Activated naive CD8-positive, alpha-beta T cell treated with anti-CD3 and anti-CD28 coated beads, Interleukin-2, amount 10 ng/mL, durations not matched to agents 7 days and 5 days (primary cell): Measurements from ENCODE around the gene CHRM4. TPM values are rescaled to one million over a fixed set of nuclear protein-coding genes. Genes with fewer than 3 reads are reported as not detected.

ENCODE experiments used
- ATAC-seq: fragments of 150-1000 bp; cut with Tn5 transposase; one replicate; pipeline ENCODE4 v1.10.0; 2021; ENCODE audit warnings: low read depth, moderate library complexity
- POLR2A ChIA-PET: fragments of 350-600 bp; sonication (Branson Sonifier 250); formaldehyde crosslinking; loops from one replicate; lab custom pipeline; 2021; ENCODE audit warnings: antibody characterized with exemption; lab: Charles Lee
- DNase-seq: peaks from one replicate; pipeline ENCODE4 v3.0.0; 2021
- H3K27ac Mint-ChIP-seq: one replicate; pipeline ENCODE4 v1.8.0; 2022; ENCODE audit warnings: mild to moderate bottlenecking, mixed read lengths
- H3K27me3 Mint-ChIP-seq: one replicate; pipeline ENCODE4 v1.8.0; 2022; ENCODE audit warnings: mild to moderate bottlenecking, moderate library complexity, mixed read lengths
- H3K36me3 Mint-ChIP-seq: one replicate; pipeline ENCODE4 v1.8.0; 2021; ENCODE audit warnings: mild to moderate bottlenecking, mixed read lengths
- H3K4me1 Mint-ChIP-seq: one replicate; pipeline ENCODE4 v1.8.0; 2021; ENCODE audit warnings: mixed read lengths
- H3K4me3 Mint-ChIP-seq: one replicate; pipeline ENCODE4 v1.8.0; 2022; ENCODE audit warnings: mild to moderate bottlenecking, moderate library complexity, mixed read lengths
- H3K9me3 Mint-ChIP-seq: one replicate; pipeline ENCODE4 v1.8.0; 2021; ENCODE audit warnings: mixed read lengths
- total RNA-seq, 2 experiments: library from RNA; stranded (reverse); gene quantifications; one replicate each; pipeline ENCODE4 v1.2.3, GENCODE V29; 2021

Gene CHRM4
- total RNA-seq, 2 experiments from 2014 or later = 0.19 to 0.40 TPM

- Mint-ChIP-seq H3K4me1 (peaks cover 22% of the 10 kb centered on the region), H3K9me3 (no peaks in the 10 kb centered on the region)
Observed at GRCh38 chr11:46417711-46418110, 26.1 kb upstream of the CHRM4 start.

DNA sequence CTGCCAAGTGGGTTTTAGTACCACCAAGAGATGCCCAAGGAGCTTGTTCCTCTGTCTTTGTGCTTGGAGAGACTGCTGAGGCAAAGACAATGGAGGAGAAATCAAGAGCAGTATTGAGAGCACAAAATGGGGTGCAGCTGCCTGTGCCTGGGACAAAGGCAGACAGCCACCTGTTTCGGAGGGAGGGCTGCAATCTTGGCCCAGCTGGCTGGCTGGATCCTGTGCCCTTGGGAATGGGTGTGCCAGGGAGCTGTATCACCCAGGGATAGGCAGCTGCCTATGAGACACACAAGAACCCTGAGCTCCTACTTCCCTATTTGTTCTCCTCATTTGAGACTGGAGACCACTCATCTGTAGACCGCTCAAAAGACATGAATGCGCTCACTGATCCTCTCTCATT, 23.3 kb upstream of the CHRM4 start:
- H3K4me3 Mint-ChIP-seq = no peak overlapping the region
- ATAC-seq (no peak), DNase-seq (no peak)
- no peaks in the 10 kb centered on the region for H3K9me3 Mint-ChIP-seq
- no peak overlapping the region for H3K27ac Mint-ChIP-seq
- POLR2A ChIA-PET = interaction anchor here (0.5 kb wide), 1 partner anchor 522 kb away, joined by 3 read pairs; the partner anchor contains the start of gene CSTPP1
- no peaks in the 10 kb centered on the region for H3K27me3 Mint-ChIP-seq
- peaks cover 22% of the 10 kb centered on the region for H3K4me1 Mint-ChIP-seq
- H3K36me3 Mint-ChIP-seq = peaks cover 24% of the 10 kb centered on the region

More at GRCh38 chr11:46417711-46418110, 26.1 kb upstream of the CHRM4 start:
- Mint-ChIP-seq H3K4me3 (no peak overlapping the region), H3K27ac (no peak overlapping the region), H3K27me3 (no peaks in the 10 kb centered on the region), H3K36me3 (peaks cover 27% of the 10 kb centered on the region)
- POLR2A ChIA-PET = no interaction called here
- no peak for ATAC-seq
- DNase-seq = no peak

GRCh38 chr11:46414466-46414796, 22.9 kb upstream of the CHRM4 start:
- POLR2A ChIA-PET = no interaction called here
- no peaks in the 10 kb centered on the region for H3K9me3 Mint-ChIP-seq
- no peak overlapping the region for H3K27ac Mint-ChIP-seq
- peaks cover 24% of the 10 kb centered on the region for H3K36me3 Mint-ChIP-seq
- DNase-seq = no peak
- ATAC-seq = peak; percentile 56
- no peaks in the 10 kb centered on the region for H3K27me3 Mint-ChIP-seq
- peaks cover 22% of the 10 kb centered on the region for H3K4me1 Mint-ChIP-seq
- peak overlapping the region; percentile 7 for H3K4me3 Mint-ChIP-seq

DNA sequence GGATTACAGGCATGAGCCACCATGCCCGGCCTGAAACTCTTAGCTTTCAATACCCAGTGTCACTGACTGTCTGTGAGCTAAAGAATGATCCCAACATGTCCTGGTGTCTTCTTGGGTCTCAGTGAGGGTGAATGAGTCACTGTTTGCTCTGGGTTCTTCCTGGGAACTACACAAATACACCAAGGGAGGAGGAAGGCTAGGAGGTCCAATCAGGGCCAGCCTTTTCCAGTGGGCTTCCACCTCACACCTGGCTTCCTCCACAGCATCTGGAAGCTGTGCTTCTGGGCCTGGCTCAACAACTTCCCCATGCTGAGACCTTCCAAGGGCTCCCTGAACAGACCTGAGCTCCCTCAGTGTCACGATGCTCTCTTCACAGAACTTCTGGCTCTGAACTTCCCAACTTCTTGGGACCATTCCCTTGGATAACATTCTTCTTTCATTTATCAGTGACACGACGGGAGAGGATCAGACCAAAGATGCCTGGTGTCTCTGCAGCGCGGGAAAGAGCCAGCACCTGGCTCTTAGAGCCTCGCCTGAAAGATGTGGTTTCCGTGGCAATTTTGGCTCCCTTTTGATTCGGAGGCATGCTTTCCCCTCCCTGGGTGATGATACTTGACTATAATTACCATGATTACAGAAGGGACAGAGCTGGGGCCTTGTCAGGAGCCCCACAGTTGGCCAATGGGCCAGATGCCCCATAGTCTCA, 22.3 kb upstream of the CHRM4 start:
- no peaks in the 10 kb centered on the region for H3K27me3 Mint-ChIP-seq
- ATAC-seq = peak; percentile 61
- DNase-seq = no peak
- H3K36me3 Mint-ChIP-seq = peaks cover 24% of the 10 kb centered on the region
- no peaks in the 10 kb centered on the region for H3K9me3 Mint-ChIP-seq
- no peak overlapping the region for H3K4me3 Mint-ChIP-seq
- POLR2A ChIA-PET = interaction anchor here (1.1 kb wide), 1 partner anchor 16 kb away, joined by 3 read pairs; no protein-coding TSS in a partner anchor
- H3K4me1 Mint-ChIP-seq = peaks cover 22% of the 10 kb centered on the region
- H3K27ac Mint-ChIP-seq = no peak overlapping the region

DNA sequence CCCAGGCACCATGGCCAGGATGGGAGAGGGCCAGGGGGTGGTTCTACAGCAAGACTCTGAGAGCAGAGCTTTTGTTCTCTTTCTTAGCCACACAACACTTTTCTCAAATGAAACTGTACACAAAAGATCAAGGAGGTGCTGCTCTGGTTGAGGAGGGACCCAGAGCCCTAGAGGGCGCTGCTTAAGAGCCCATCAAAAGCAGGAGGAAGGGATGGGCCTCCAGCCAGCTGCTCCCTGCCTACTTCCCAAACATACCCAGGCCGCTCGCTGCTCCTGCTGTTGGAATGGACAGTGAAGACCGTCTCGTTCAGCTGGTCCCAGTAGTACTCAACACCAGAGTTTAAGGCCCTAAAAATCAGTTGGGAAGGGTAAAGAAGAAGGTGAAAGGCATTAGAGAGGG, 18.4 kb upstream of the CHRM4 start:
- POLR2A ChIA-PET = no interaction called here
- no peak for DNase-seq
- Mint-ChIP-seq H3K9me3 (no peaks in the 10 kb centered on the region), H3K27ac (no peak overlapping the region), H3K27me3 (no peaks in the 10 kb centered on the region), H3K36me3 (peaks cover 12% of the 10 kb centered on the region), H3K4me1 (peaks cover 16% of the 10 kb centered on the region), H3K4me3 (no peak overlapping the region)
- no peak for ATAC-seq

GRCh38 chr11:46408407-46408986, 16.9 kb upstream of the CHRM4 start:
- no peak overlapping the region for H3K27ac Mint-ChIP-seq
- H3K36me3 Mint-ChIP-seq = peaks cover 4% of the 10 kb centered on the region
- no peak for DNase-seq

DNA sequence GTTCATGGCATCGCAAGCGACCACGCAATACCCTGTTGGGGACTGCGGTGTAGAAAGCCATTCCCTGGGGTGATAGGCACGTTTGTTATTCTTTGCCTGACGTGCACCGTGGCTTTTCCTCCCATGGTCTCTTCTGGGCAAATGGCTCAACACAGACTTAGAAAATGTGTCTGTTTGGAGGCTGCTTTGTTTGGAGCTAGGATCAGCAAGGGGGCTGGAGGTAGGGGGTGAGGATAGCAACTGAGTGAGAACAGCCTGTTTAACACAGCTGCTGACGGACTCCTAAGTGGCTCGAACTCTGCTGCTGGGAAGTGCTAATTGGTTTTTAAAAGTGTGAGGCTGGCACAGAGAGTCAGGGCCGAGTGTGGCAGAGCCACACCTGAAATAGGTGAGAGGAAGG, 16.1 kb upstream of the CHRM4 start:
- POLR2A ChIA-PET = no interaction called here
- H3K27ac Mint-ChIP-seq = no peak overlapping the region
- H3K4me3 Mint-ChIP-seq = no peak overlapping the region
- DNase-seq (no peak), ATAC-seq (no peak)
- H3K36me3 Mint-ChIP-seq = peaks cover 6% of the 10 kb centered on the region
- no peaks in the 10 kb centered on the region for H3K27me3 Mint-ChIP-seq
- H3K9me3 Mint-ChIP-seq = no peaks in the 10 kb centered on the region
- no peaks in the 10 kb centered on the region for H3K4me1 Mint-ChIP-seq

More at GRCh38 chr11:46408407-46408986, 16.9 kb upstream of the CHRM4 start:
- Mint-ChIP-seq H3K9me3 (no peaks in the 10 kb centered on the region), H3K4me1 (peaks cover 4% of the 10 kb centered on the region), H3K4me3 (no peak overlapping the region), H3K27me3 (no peaks in the 10 kb centered on the region)
- no peak for ATAC-seq
- POLR2A ChIA-PET = no interaction called here

DNA sequence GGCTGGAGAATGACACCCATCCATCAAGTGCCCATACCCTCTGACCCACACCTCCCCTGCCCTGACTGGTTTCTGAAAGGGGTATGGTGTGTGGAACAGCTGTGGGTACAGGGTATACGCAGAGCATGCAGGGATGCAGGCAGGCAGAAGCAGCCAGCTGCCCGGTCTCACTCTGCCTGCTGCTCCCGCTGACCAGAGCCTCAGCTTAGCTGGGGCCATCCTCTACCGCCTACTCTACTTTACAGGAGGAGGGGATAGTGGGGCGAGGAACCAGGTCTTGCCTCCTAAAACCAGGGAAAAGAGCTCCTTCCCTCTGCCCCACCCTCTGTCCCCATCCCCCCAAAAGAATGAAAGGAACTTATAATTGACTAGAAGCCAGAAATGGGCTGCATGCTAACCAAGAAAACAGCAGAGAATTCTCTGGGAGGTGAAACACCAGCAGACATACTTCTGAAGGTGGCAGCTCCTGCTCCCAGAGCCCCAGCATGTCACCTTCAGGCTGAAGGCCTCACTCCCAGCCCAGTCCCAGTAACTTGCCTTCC, 13.0 kb upstream of the CHRM4 start:
- no peaks in the 10 kb centered on the region for H3K27me3 Mint-ChIP-seq
- no peak overlapping the region for H3K4me3 Mint-ChIP-seq
- ATAC-seq = no peak
- H3K9me3 Mint-ChIP-seq = no peaks in the 10 kb centered on the region
- DNase-seq = no peak
- POLR2A ChIA-PET = no interaction called here
- no peak overlapping the region for H3K27ac Mint-ChIP-seq
- peaks cover 6% of the 10 kb centered on the region for H3K36me3 Mint-ChIP-seq
- H3K4me1 Mint-ChIP-seq = no peaks in the 10 kb centered on the region

DNA sequence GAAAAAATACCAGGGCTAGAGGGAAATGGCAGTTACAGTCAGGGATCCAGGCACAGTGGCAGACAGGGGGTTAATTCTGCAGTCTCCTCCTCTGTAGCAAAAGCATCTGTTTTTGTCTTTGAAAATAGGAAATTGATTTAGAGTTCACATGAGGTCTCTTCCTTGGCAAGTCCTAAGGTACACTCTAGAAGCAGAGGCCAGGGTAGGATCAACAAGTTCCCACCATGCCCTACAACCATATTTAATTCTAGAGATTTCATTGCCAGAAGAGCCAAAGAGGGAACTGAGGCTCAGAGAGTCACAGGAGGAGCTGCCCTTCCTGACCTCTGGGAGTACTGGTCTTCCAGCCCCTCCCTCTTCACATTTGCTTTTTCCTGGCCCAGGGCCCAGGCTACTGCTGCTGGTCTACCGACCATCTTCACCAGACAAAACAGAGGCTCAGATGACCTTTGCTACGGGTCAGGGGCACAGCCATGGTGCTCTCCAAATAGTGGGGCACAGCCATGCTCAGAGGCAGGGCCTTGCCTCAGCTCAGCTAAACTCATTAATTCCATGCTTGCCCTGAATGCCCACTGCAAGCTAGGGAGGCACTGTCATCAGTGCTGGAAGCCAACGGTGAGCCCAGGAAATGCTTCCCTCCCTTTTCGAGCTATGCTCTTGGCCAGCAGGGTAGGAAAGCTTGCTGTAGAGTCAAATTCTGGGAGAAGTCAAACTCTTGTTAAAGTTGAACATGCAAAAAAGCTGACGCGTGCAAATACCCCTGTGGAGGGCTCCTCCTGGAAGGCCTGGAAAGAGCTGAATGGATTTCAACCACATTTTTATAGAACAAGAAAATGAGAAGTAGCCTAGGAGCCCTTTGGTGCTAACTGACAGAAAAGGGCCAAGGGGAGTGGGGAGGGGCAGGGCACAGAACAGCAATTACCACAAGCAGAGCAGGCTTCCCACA, 11.7 kb upstream of the CHRM4 start:
- no peak overlapping the region for H3K4me3 Mint-ChIP-seq
- H3K27me3 Mint-ChIP-seq = no peaks in the 10 kb centered on the region
- DNase-seq (no peak), ATAC-seq (no peak)
- POLR2A ChIA-PET = no interaction called here
- H3K9me3 Mint-ChIP-seq = no peaks in the 10 kb centered on the region
- peaks cover 6% of the 10 kb centered on the region for H3K36me3 Mint-ChIP-seq
- H3K4me1 Mint-ChIP-seq = no peaks in the 10 kb centered on the region
- H3K27ac Mint-ChIP-seq = no peak overlapping the region

DNA sequence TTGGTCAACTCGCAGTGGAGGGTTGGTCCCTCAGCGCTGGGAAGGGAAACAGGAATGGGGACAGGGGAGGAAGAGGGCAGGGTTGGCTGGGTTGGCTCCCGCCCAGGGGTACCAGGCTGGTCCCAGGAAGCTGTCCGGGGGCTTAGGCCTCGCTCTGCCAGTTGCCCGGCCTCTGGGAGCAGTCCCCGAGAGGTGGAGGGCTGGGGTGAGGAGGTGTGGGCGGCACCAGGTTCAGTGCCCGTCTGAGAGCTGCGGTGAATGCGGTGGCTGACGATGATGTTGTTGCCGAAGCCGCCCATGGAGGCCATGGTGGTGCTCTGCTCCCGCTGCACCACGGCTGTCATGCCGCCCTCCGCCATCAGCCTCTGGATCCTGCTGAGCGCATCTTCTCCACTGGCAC, 6.0 kb upstream of the CHRM4 start:
- ATAC-seq (no peak), DNase-seq (no peak)
- Mint-ChIP-seq H3K27ac (no peak overlapping the region), H3K4me3 (no peak overlapping the region), H3K36me3 (peaks cover 2% of the 10 kb centered on the region), H3K27me3 (peaks cover 13% of the 10 kb centered on the region), H3K4me1 (peaks cover 6% of the 10 kb centered on the region), H3K9me3 (no peaks in the 10 kb centered on the region)
- POLR2A ChIA-PET = interaction anchor here (1.1 kb wide), 1 partner anchor 16 kb away, joined by 3 read pairs; no protein-coding TSS in a partner anchor

DNA sequence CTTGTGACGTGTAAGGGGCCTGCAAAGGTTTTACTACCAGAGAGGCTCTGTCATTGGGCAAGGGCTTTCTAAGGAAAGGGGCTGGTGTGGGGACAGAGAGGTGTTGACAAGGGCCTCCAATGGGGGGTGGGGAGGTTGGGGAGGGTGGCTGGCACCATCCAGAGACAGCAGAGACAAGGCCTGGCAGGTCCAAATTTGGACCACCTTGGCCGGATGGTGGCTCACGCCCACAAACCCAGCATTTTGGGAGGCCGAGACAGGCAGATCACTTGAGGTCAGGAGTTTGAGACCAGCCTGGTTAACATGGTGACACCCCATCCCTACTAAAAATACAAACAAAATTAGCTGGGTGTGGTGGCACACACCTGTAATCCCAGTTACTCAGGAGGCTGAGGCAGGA, 2.2 kb upstream of the CHRM4 start:
- Mint-ChIP-seq H3K27ac (no peak overlapping the region), H3K4me3 (no peak overlapping the region)

DNA sequence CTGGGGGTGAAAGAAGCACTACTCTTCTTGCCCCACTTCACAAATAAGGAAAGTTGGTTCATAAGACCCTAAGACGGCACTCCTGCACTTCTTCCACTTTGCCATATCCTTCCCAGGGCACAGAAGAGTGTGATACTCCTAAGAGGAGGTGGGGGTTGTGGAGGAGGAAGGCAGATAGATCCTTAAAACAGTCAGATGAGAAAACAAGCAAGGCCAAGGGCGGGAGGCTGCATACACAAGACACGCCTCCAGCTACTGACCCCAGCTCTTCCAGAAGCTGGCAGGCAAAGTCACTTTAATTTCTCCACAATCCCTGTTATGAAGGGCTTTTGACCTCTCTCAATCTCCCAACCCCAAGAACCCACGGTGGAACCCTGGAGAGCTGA, 1.6 kb upstream of the CHRM4 start:
- Mint-ChIP-seq H3K9me3 (no peaks in the 10 kb centered on the region), H3K27me3 (peaks cover 41% of the 10 kb centered on the region), H3K27ac (no peak overlapping the region), H3K4me3 (peak overlapping the region; percentile 77), H3K36me3 (peaks cover 2% of the 10 kb centered on the region), H3K4me1 (peaks cover 14% of the 10 kb centered on the region)
- POLR2A ChIA-PET = interaction anchor here (1.0 kb wide), 1 partner anchor 30 kb away, joined by 3 read pairs; no protein-coding TSS in a partner anchor
- ATAC-seq = no peak
- no peak for DNase-seq

More for the DNA sequence above, 2.2 kb upstream of the CHRM4 start:
- peaks cover 36% of the 10 kb centered on the region for H3K27me3 Mint-ChIP-seq
- DNase-seq (no peak), ATAC-seq (no peak)
- POLR2A ChIA-PET = no interaction called here
- peaks cover 12% of the 10 kb centered on the region for H3K4me1 Mint-ChIP-seq
- no peaks in the 10 kb centered on the region for H3K9me3 Mint-ChIP-seq
- H3K36me3 Mint-ChIP-seq = peaks cover 2% of the 10 kb centered on the region
